Measurements from ENCODE around the gene MYBBP1A.

Gene MYBBP1A

DNA sequence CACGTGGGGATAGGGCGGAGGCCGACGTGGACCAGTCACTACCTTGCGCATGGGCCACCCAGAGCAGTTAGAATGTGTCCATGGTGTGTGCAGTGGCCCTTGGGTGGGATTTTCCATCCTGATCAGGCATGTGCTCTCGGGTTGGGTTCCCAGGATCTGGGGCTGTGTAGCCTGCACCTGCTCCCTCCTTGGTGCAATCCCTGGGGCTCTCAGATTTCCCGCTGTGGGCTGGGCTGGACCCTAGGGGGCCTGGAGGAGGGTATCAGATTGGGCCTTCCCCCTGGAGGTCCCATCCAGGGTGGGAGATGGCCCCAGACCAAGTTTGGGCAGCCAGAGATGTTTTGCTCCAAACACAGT, 30.4 kb upstream of the MYBBP1A start:
- no peak overlapping the region for H3K4me3 ChIP-seq (ENCODE audit: low read depth, low read length)
- TF ChIP-seq MYC (IDR thresholded peaks at IDR 0.05; ENCODE audit: low read depth, low read length) (no peak), POLR2A (IDR thresholded peaks at IDR 0.05; ENCODE audit: extremely low read depth, insufficient read length) (no peak)
- TF ChIP-seq, protein P1, sequence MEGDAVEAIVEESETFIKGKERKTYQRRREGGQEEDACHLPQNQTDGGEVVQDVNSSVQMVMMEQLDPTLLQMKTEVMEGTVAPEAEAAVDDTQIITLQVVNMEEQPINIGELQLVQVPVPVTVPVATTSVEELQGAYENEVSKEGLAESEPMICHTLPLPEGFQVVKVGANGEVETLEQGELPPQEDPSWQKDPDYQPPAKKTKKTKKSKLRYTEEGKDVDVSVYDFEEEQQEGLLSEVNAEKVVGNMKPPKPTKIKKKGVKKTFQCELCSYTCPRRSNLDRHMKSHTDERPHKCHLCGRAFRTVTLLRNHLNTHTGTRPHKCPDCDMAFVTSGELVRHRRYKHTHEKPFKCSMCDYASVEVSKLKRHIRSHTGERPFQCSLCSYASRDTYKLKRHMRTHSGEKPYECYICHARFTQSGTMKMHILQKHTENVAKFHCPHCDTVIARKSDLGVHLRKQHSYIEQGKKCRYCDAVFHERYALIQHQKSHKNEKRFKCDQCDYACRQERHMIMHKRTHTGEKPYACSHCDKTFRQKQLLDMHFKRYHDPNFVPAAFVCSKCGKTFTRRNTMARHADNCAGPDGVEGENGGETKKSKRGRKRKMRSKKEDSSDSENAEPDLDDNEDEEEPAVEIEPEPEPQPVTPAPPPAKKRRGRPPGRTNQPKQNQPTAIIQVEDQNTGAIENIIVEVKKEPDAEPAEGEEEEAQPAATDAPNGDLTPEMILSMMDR (IDR thresholded peaks at IDR 0.05; ENCODE audit: low read depth, low read length) = no peak
- TF ChIP-seq, protein P2, sequence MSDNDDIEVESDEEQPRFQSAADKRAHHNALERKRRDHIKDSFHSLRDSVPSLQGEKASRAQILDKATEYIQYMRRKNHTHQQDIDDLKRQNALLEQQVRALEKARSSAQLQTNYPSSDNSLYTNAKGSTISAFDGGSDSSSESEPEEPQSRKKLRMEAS (IDR thresholded peaks at IDR 0.05; ENCODE audit: low read depth, low read length) = no peak
- DNase-seq (ENCODE audit: low read depth) = no peak

DNA sequence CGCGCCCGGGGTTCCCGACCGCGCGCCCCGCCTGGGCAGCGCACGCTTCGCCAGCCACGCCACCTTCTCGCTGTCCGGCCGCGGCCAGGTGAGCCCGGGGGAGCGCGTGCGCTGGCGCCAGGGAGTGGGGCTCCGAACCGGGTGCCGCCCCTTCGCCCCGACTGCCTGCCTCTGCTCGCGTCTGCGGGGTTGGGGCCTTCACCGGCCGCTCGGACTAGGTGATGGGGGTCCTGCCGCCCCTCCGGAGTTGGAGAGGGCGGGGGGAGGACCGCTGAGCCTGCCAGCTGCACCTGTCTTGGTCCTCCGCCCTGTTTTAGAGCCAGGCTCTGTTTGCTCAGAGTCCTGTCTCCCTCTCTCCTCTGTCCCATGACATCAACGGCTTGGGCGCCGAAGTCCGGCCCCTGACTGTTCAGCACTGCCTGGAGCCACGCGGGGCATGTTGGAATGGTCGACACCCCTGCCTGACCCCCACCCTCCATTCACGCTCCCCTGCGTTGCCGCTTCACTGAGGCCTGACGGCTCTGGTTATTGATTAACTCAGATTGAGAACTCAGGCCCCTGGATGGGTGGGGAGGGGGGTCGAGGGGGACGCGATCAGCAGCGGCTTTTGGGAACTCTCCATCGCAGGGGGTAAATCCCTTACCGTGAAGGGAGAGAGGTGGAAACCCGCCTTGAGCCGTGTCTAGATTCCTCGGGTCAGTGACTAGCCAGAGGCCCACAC, 29.9 kb upstream of the MYBBP1A start:
- TF ChIP-seq, protein P1 (IDR thresholded peaks at IDR 0.05; ENCODE audit: low read depth, low read length) = no peak
- TF ChIP-seq POLR2A (IDR thresholded peaks at IDR 0.05; ENCODE audit: extremely low read depth, insufficient read length) (no peak), MYC (IDR thresholded peaks at IDR 0.05; ENCODE audit: low read depth, low read length) (no peak)
- TF ChIP-seq, protein P2 (IDR thresholded peaks at IDR 0.05; ENCODE audit: low read depth, low read length) = no peak
- no peak for DNase-seq (ENCODE audit: low read depth)
- no peak overlapping the region for H3K4me3 ChIP-seq (ENCODE audit: low read depth, low read length)

DNA sequence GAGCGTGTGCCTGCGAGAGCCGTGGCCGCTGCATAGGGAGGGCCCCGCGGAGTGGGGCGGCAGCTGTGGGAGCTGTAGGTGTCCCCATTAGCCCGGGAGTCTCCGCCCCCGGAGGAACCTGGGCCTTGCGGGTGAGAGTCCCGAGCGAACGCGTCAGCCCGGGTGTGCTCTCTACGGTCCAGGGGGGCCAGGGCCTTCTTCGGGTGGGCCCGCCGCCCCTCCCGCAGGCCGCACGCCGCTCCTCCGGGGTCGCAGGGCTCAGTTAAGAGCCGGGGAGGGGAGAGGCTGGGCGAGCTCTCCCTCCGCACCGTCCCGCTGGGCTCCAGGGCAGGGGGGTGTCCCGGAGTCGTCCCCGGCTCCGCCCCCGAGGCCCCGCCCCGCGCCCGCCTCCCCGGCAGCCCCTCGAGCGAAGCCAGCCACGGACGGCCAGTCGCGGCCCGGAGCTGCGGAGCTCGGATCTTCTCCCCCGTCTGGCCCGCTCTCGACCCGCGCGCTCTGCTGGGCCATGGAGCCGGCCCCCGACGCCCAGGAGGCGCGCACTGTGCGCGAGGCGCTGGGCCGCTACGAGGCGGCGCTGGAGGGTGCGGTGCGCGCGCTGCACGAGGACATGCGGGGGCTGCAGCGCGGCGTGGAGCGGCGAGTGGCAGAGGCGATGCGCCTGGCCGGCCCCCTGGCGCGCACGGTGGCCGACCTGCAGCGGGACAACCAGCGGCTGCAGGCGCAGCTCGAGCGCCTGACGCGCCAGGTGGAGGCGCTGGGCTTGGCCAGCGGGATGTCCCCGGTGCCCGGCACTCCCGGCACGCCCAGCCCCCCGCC, 29.1 kb upstream of the MYBBP1A start, which contains the start of gene SMTNL2:
SMTNL2 (plus strand) TSS at position 429 of the 816 bp plus-strand sequence; CDS start at position 506, 77 bp downstream.
- TF ChIP-seq, protein P1 (IDR thresholded peaks at IDR 0.05; ENCODE audit: low read depth, low read length) = no peak
- TF ChIP-seq, protein P2 (IDR thresholded peaks at IDR 0.05; ENCODE audit: low read depth, low read length) = no peak
- TF ChIP-seq MYC (IDR thresholded peaks at IDR 0.05; ENCODE audit: low read depth, low read length) (no peak), POLR2A (IDR thresholded peaks at IDR 0.05; ENCODE audit: extremely low read depth, insufficient read length) (no peak)
- no peak within 1 kb of the TSS for H3K4me3 ChIP-seq (ENCODE audit: low read depth, low read length)
- no peak for DNase-seq (ENCODE audit: low read depth)

DNA sequence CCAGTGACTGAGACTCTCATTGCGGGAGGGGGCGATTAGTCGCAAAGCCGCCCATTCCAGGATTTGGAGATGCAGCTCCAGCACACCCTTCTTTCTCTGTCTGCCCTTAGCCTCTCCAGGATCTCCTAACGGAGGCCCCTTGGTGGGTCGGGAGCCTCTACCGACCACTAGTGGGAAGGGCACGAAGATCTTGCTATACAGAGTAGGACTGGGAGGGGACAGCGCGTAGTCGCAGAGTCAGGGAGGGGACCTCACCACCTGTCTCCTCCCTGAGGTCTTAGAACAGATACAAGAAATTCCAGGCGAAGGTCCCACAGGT, 28.6 kb upstream of the MYBBP1A start:
- TF ChIP-seq, protein P1 (IDR thresholded peaks at IDR 0.05; ENCODE audit: low read depth, low read length) = no peak
- no peak for DNase-seq (ENCODE audit: low read depth)
- no peak overlapping the region for H3K4me3 ChIP-seq (ENCODE audit: low read depth, low read length)

DNA sequence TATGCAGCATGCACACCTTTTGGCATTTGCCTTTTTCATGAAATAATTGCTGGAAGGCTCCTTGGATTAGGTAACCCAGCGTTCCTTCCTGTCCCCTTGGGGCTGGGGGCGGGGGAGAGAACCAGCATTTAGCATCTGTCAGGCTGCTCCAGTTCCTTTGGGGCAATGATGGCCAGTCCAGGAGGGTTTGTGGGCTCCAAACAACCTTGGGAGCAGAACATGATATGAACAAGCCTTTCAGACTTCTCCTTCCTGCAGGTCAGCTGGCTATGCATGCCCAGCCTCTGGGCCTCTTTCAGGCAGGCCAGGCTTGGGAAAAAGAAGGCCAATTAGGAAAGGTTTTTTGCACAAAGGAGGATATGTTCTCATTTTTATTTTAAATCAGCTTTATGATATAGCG, 28.0 kb upstream of the MYBBP1A start:
- no peak overlapping the region for H3K4me3 ChIP-seq (ENCODE audit: low read depth, low read length)
- TF ChIP-seq, protein P1 (IDR thresholded peaks at IDR 0.05; ENCODE audit: low read depth, low read length) = no peak
- TF ChIP-seq MYC (IDR thresholded peaks at IDR 0.05; ENCODE audit: low read depth, low read length) (no peak), POLR2A (IDR thresholded peaks at IDR 0.05; ENCODE audit: extremely low read depth, insufficient read length) (no peak)
- TF ChIP-seq, protein P2 (IDR thresholded peaks at IDR 0.05; ENCODE audit: low read depth, low read length) = no peak
- DNase-seq (ENCODE audit: low read depth) = no peak

Measured in NB4 (cell line).